Measurements from ENCODE around the gene ULK4.
"Not testable (repeated sequence)": the region's sequence is repeated elsewhere in the genome, so short reads cannot be mapped to it uniquely, and the experiment has no call there.

The ULK4 gene

DNA sequence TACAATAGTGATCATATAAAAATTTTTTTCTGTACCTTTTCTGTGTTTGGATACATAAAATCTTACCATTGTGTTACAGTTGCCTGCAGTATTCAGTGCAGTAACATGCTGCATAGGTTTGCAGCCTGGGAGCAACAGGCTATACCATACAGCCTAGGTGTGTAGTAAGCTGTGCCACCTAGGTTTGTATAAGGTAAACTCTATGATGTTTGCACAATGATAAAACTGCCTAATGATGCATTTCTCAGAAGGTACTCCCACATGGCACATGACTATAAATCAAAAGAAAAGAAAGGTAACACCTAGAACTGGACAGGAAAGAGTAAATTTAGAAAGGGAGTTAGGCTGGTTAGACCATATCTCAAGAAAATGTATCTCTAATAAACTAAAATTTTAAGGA lies 293.5 kb downstream of the ULK4 start:
- no peaks in the 10 kb centered on the region for H3K27me3 ChIP-seq (ENCODE audit: low read depth)
- H3K4me1 ChIP-seq: no peaks in the 10 kb centered on the region
- DNase-seq (ENCODE audit: low spot score in 2 of 2): no peak
- in situ Hi-C loops (cut with MboI; ENCODE audit: low sequenced_read_pairs): no loop called here
- no peaks in the 10 kb centered on the region for H3K36me3 ChIP-seq (replicated peaks)
- no peak overlapping the region for H3K4me3 ChIP-seq
- no peaks in the 10 kb centered on the region for H3K9me3 ChIP-seq

DNA sequence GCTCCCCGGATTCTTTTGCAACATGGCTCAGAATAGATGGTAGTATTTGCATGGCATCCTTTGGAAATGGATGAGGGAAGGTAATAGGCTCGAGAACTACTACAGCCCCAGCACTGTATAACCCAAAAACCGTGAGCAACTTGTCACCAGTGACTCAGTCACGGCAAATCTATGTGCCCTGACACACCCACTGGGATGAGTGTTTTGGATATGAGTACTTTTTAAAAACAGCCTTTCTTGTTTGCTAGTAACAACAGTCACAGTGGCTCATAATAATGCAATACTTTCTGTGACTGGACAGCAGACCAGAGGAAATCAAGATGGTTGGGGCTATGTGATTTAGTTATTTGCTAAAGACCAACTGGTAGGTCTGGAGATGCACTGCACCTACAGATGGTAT lies 299.6 kb downstream of the ULK4 start:
- no peaks in the 10 kb centered on the region for H3K9me3 ChIP-seq

DNA sequence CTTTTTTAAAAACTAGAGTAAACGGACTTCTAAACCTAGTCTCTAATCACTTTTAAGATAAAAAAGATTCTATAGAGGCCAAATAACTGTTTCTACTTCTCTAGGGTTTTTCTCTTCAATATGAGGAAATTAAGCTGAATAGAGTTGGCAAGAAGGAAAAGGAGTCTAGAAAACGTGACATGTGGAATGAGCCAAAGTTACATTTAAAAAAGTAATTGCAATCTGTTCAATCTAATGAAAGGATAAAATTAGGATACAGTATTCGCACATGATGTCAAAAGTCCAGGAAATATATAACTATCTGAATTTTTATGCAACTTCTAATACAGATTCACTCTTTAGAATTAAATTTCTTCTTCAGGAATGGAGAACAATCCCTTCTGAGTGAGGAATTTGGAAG lies 300.1 kb downstream of the ULK4 start:
- in situ Hi-C loops (cut with MboI; ENCODE audit: low sequenced_read_pairs): no loop called here
- DNase-seq (ENCODE audit: low spot score in 2 of 2): no peak
- Histone ChIP-seq H3K36me3 (replicated peaks) (no peaks in the 10 kb centered on the region), H3K27me3 (ENCODE audit: low read depth) (no peaks in the 10 kb centered on the region), H3K4me3 (no peak overlapping the region), H3K9me3 (no peaks in the 10 kb centered on the region), H3K4me1 (no peaks in the 10 kb centered on the region)

More for the DNA sequence above, 299.6 kb downstream of the ULK4 start:
- in situ Hi-C loops (cut with MboI; ENCODE audit: low sequenced_read_pairs): no loop called here
- H3K36me3 ChIP-seq (replicated peaks): no peaks in the 10 kb centered on the region
- H3K4me1 ChIP-seq: no peaks in the 10 kb centered on the region
- H3K27me3 ChIP-seq (ENCODE audit: low read depth): no peaks in the 10 kb centered on the region
- DNase-seq (ENCODE audit: low spot score in 2 of 2): no peak
- no peak overlapping the region for H3K4me3 ChIP-seq

DNA sequence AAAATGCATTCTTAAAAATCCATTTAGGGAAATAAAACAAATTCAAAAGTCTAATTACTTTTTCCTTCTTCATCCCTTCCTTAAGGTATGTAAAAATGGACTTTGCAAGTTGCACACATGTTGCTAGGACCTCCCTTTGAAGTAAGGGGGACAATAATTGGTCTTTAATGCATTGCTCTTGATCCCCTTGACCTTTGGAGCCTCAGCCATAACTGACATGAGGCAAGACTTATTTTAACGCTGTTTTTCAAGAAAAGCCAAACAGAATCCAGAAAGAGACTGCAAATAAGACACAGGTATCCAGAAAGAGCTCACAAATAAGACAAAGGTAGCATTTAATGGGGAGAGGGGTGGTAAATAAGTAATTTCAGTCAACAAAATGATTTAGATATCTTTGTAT lies 301.4 kb downstream of the ULK4 start:
- Histone ChIP-seq H3K9me3 (no peaks in the 10 kb centered on the region), H3K27me3 (ENCODE audit: low read depth) (no peaks in the 10 kb centered on the region), H3K4me3 (no peak overlapping the region), H3K36me3 (replicated peaks) (no peaks in the 10 kb centered on the region), H3K4me1 (no peaks in the 10 kb centered on the region)
- no peak for DNase-seq (ENCODE audit: low spot score in 2 of 2)
- in situ Hi-C loops (cut with MboI; ENCODE audit: low sequenced_read_pairs): no loop called here

DNA sequence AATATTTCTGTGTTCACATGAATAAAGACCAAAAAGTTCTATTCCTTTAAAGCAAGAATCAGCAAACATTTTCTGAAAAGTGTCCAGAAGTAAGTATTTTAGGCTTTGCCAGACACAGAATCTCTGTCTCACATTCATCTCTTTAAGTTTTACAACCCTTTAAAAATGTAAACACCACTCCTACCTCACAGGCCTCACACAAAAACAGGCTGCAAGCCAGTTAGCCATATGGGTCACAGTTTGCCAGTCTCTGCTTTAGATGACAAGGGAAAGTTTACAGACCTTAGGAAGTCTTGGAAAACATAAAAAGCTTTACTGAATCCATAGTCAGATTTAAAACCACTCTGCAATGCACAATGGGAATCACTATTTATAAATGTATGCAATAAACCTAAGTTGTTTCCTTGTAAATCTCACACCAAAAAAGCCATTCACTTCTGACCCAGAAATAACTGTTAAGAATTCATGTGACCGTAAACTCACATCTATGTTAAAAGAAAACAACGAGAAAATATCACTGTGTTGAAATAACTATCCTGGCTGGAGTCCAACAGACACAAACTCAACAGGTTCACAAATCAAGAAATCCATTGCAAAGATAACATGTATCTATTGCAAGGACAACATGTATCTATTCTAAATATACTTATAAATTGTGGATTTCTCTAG lies 308.2 kb downstream of the ULK4 start:
- Histone ChIP-seq H3K4me1 (no peaks in the 10 kb centered on the region), H3K27me3 (ENCODE audit: low read depth) (no peaks in the 10 kb centered on the region), H3K36me3 (replicated peaks) (no peaks in the 10 kb centered on the region), H3K4me3 (no peak overlapping the region), H3K9me3 (no peaks in the 10 kb centered on the region)
- no peak for DNase-seq (ENCODE audit: low spot score in 2 of 2)
- in situ Hi-C loops (cut with MboI; ENCODE audit: low sequenced_read_pairs): no loop called here

DNA sequence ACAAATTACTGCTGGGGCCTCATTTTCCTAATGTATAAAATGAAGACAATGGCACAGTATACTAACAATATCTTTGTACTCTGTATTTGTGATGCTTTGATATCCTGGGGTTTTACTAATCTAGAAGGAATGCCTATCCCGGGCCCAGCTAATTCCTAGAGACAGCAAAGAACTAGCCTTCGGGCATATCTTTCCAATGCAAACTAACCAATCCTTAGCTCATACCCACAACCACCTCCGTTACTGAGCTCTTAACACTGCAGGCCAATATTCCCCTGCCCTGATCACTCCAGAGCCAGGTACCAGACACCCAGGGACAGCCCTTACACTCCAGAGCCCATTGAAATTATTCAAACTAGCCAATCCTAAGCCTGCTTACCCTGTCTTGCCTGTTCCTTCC lies 309.0 kb downstream of the ULK4 start:
- no peaks in the 10 kb centered on the region for H3K9me3 ChIP-seq
- DNase-seq (ENCODE audit: low spot score in 2 of 2): no peak
- no peaks in the 10 kb centered on the region for H3K36me3 ChIP-seq (replicated peaks)
- in situ Hi-C loops (cut with MboI; ENCODE audit: low sequenced_read_pairs): no loop called here
- H3K4me3 ChIP-seq: no peak overlapping the region
- no peaks in the 10 kb centered on the region for H3K27me3 ChIP-seq (ENCODE audit: low read depth)
- H3K4me1 ChIP-seq: no peaks in the 10 kb centered on the region

DNA sequence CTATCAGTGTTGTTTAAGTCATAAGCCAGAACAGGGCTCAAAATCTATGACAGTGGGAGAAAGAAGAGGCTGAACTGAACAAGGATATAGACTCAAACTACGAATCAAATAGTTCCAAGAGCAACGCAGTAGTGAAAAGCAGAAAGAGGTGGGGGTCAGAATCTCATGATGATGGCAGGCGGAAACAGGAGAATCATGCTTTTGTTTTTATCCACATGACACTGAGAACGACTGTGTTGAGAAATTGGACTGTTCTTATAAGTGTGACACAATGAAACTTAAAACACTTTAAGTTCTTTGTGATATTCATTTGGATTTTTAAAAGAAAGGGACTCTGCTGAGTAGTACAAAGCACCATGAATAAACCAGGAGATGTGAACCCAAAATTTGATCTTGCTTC lies 309.4 kb downstream of the ULK4 start:
- Histone ChIP-seq H3K4me1 (no peaks in the 10 kb centered on the region), H3K9me3 (no peaks in the 10 kb centered on the region), H3K36me3 (replicated peaks) (no peaks in the 10 kb centered on the region), H3K4me3 (no peak overlapping the region), H3K27me3 (ENCODE audit: low read depth) (no peaks in the 10 kb centered on the region)
- no peak for DNase-seq (ENCODE audit: low spot score in 2 of 2)
- in situ Hi-C loops (cut with MboI; ENCODE audit: low sequenced_read_pairs): no loop called here

DNA sequence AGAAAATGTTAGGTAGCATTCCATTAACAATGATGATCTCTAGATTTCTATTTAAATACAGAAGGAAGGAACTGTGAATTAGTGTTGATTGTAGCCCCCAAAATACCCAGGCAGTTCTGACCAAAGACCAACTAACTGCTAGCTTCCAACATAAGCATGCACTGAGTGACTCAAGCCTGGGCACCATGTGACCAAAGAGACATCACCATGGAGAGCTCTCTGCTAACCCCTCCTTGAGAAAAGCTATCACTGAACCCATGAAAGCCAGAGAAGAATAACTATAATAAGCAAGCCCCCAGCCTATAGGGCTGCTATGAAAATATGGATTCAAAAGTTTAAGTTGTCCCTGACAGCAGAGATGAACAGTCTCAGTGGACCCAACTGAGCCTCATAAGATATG lies 310.2 kb downstream of the ULK4 start:
- Histone ChIP-seq H3K36me3 (replicated peaks) (no peaks in the 10 kb centered on the region), H3K4me3 (no peak overlapping the region), H3K27me3 (ENCODE audit: low read depth) (no peaks in the 10 kb centered on the region), H3K4me1 (no peaks in the 10 kb centered on the region), H3K9me3 (no peaks in the 10 kb centered on the region)
- no peak for DNase-seq (ENCODE audit: low spot score in 2 of 2)
- in situ Hi-C loops (cut with MboI; ENCODE audit: low sequenced_read_pairs): no loop called here

DNA sequence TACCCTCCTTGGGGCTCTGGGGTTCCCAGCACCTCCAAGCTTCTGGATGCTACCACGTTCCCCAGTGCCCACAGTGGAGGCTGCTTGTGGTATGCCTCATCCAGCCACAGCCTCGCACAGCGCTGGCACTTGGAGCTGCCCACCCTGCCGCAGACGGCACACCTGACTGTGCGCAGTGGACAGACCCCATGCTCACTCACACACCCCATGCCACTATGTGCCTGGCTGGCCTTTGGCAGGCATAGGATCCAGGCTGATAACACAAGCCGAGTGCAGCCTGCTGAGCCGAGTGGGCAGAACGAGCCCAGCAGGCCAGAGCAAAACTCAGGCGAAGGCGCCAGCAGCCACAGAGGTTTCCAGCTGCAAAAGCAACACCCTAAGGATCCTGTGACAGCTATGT lies 311.5 kb downstream of the ULK4 start:
- Histone ChIP-seq H3K4me1 (no peaks in the 10 kb centered on the region), H3K9me3 (no peaks in the 10 kb centered on the region), H3K36me3 (replicated peaks) (no peaks in the 10 kb centered on the region), H3K4me3 (no peak overlapping the region), H3K27me3 (ENCODE audit: low read depth) (no peaks in the 10 kb centered on the region)
- no peak for DNase-seq (ENCODE audit: low spot score in 2 of 2)
- in situ Hi-C loops (cut with MboI; ENCODE audit: low sequenced_read_pairs): no loop called here

DNA sequence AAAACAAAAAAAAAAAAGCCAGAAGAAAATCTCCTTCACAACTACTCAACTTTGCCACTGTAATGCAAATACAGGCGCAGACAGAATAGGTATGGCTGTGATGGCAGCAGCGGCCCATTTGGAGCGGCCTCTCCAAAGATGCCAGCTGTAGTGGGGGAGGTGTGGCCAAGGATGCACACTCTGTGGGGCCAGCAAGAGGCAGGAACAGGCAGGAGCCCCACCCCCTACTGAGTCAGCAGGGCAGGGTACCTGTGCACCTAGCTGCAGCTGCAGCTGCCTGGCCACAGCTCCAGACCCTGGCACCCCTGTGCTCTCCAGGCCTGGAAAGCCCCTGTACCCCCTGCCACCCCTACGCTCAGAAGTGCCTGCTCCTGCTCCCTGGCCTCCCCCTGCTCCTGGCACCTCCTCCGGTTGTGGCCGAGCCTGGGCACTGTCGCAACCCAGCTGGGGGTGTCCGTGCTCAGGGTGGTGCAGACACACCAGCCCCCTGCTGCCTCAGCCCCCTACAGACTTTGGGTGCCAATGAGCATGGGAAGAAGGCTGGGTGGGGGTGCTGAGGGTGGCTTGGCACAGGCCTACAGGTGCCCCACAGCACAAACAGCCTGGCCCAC lies 312.7 kb downstream of the ULK4 start:
- Histone ChIP-seq H3K36me3 (replicated peaks) (no peaks in the 10 kb centered on the region), H3K27me3 (ENCODE audit: low read depth) (no peaks in the 10 kb centered on the region), H3K4me3 (no peak overlapping the region), H3K4me1 (no peaks in the 10 kb centered on the region), H3K9me3 (no peaks in the 10 kb centered on the region)
- in situ Hi-C loops (cut with MboI; ENCODE audit: low sequenced_read_pairs): no loop called here
- no peak for DNase-seq (ENCODE audit: low spot score in 2 of 2)

DNA sequence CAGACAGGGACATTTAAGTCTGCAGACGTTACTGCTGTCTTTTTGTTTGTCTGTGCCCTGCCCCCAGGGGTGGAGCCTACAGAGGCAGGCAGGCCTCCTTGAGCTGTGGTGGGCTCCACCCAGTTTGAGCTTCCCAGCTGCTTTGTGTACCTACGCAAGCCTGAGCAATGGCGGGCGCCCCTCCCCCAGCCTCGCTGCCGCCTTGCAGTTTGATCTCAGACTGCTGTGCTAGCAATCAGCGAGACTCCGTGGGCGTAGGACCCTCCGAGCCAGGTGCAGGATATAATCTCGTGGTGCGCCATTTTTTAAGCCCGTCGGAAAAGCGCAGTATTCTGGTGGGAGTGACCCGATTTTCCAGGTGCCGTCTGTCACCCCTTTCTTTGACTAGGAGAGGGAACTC lies 314.2 kb downstream of the ULK4 start:
- H3K36me3 ChIP-seq (replicated peaks); H3K4me1 ChIP-seq; H3K4me3 ChIP-seq; in situ Hi-C loops (cut with MboI; ENCODE audit: low sequenced_read_pairs); H3K27me3 ChIP-seq (ENCODE audit: low read depth); H3K9me3 ChIP-seq; DNase-seq (ENCODE audit: low spot score in 2 of 2): not testable (repeated sequence)

DNA sequence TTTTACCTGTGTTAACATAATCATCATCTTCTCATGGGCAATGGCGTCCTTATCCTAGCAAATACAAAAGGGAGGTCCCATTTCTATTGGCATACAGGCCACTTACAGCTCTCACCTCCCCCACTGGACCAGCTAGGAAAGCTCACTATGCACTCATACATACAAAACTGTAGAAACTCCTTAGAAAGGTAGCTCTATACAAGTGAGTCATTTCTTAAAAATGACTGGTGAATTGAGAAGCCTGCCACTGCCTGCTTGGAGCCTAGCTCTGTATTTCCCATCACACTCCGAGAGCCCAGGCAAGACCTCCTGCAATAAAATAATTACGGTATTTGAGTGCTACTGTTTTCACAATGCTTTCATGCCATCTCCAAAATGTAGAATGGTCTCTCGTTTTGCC lies 321.8 kb downstream of the ULK4 start:
- Histone ChIP-seq H3K4me1 (no peaks in the 10 kb centered on the region), H3K27me3 (ENCODE audit: low read depth) (0 out of 2 replicates have a peak, but pooled peaks cover 3% of the 10 kb centered on the region), H3K9me3 (no peaks in the 10 kb centered on the region), H3K36me3 (replicated peaks) (no peaks in the 10 kb centered on the region), H3K4me3 (no peak overlapping the region)
- no peak for DNase-seq (ENCODE audit: low spot score in 2 of 2)
- in situ Hi-C loops (cut with MboI; ENCODE audit: low sequenced_read_pairs): no loop called here

DNA sequence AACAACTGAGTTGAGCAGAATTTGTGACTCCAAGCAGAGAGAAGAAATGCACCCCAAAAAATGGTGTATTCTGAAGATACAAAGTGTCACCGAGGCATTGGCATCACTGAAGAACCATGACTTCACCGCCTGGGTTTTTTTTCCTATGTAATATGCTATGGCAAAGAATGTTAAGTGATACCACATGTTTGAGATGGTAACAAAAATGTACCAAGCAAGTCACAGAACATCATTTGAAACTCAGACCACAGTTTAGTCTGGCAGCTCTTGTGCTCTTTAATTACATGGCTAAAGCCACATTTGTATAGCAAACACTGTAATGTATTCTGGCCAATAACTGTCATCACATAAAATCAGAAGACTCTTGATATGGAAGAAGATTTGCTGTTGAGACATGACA lies 323.5 kb downstream of the ULK4 start:
- no peaks in the 10 kb centered on the region for H3K9me3 ChIP-seq
- DNase-seq (ENCODE audit: low spot score in 2 of 2): no peak
- in situ Hi-C loops (cut with MboI; ENCODE audit: low sequenced_read_pairs): no loop called here

DNA sequence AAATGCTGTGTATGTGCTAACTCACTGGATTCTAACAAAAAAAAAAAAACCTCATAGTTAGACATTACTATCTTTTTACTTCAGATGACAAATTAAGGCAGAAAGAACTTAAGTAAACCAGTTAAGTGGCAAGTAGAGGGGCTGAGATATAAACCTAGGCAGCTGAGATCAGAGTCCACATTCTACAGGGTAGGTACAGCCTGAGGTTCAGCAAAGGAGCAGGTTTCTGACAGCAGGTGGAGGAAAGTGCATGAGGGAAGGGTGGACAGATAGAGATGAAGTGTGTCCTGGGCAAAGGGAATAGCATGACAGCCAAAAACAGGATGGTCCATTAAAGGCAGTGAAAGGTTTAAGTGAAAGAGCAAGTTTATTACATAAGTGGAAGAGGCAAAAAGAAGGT lies 329.2 kb downstream of the ULK4 start:
- H3K27me3 ChIP-seq (ENCODE audit: low read depth): 0 out of 2 replicates have a peak, but pooled peaks cover 3% of the 10 kb centered on the region
- H3K4me1 ChIP-seq: no peaks in the 10 kb centered on the region
- in situ Hi-C loops (cut with MboI; ENCODE audit: low sequenced_read_pairs): no loop called here
- no peaks in the 10 kb centered on the region for H3K36me3 ChIP-seq (replicated peaks)
- no peak for DNase-seq (ENCODE audit: low spot score in 2 of 2)
- no peaks in the 10 kb centered on the region for H3K9me3 ChIP-seq
- no peak overlapping the region for H3K4me3 ChIP-seq

More for the DNA sequence above, 323.5 kb downstream of the ULK4 start:
- Histone ChIP-seq H3K36me3 (replicated peaks) (no peaks in the 10 kb centered on the region), H3K27me3 (ENCODE audit: low read depth) (0 out of 2 replicates have a peak, but pooled peaks cover 3% of the 10 kb centered on the region), H3K4me3 (no peak overlapping the region), H3K4me1 (no peaks in the 10 kb centered on the region)

DNA sequence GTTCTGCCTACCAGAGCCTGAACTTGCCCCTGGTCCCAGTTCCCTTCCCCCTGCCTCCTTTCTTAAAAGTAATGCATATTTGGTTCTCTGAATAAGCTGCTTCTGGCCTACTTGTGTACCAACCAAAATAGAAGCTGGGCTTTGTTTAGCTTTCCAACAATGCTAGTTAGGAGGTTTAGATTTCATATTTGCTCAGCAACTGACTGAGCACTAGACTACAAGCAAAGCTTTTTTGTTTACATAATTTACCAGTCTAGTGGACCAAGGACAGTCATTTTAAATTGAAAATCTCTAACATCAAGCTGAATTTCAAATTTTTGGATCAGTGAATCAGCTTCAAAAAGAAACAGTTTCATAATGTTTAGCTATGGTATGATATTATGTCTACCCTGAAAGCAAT lies 331.2 kb downstream of the ULK4 start:
- H3K4me3 ChIP-seq: no peak overlapping the region
- H3K36me3 ChIP-seq (replicated peaks): no peaks in the 10 kb centered on the region
- no peaks in the 10 kb centered on the region for H3K27me3 ChIP-seq (ENCODE audit: low read depth)
- no peak for DNase-seq (ENCODE audit: low spot score in 2 of 2)
- no peaks in the 10 kb centered on the region for H3K9me3 ChIP-seq
- no peaks in the 10 kb centered on the region for H3K4me1 ChIP-seq
- in situ Hi-C loops (cut with MboI; ENCODE audit: low sequenced_read_pairs): no loop called here

Measured in HAP-1 (cell line).